Neural cell (in vitro differentiated cells): Measurements from ENCODE around the gene DPP6. TPM values are rescaled to one million over a fixed set of nuclear protein-coding genes. Genes with fewer than 3 reads are reported as not detected.

Experiments used
- H2AFZ ChIP-seq: fragments of 200-600, 300-800 bp; sonication (generic), shearing (Covaris generic); 2 replicates; pipeline ENCODE4 v1.6.0; 2014; ENCODE audit warnings: low read depth, mild to moderate bottlenecking, antibody characterized with exemption, low read length, moderate library complexity
- H3F3A ChIP-seq: fragments of 200-600 bp; shearing (Covaris generic); 2 replicates; pipeline ENCODE4 v1.6.1; 2016; ENCODE audit warnings: mild to moderate bottlenecking, moderate library complexity, mixed read lengths, antibody characterized with exemption, low read length; ENCODE audit not compliant: insufficient read depth, poor library complexity, severe bottlenecking
- H3K27ac ChIP-seq: fragments of 200-600, 300-800 bp; sonication (generic), shearing (Covaris generic); 2 replicates; pipeline ENCODE4 v1.5.1; 2014; ENCODE audit warnings: mild to moderate bottlenecking, low read length, moderate library complexity
- H3K27me3 ChIP-seq: fragments of 300-800, 200-600 bp; sonication (generic), shearing (Covaris generic); 2 replicates; pipeline ENCODE4 v1.6.0; 2014; ENCODE audit warnings: mild to moderate bottlenecking, low read depth, low read length, moderate library complexity; ENCODE audit not compliant: insufficient read depth
- H3K36me3 ChIP-seq: fragments of 300-800, 200-600 bp; sonication (generic), shearing (Covaris generic); 2 replicates; pipeline ENCODE4 v1.5.1; 2014; ENCODE audit warnings: mild to moderate bottlenecking, antibody characterized with exemption, low read length, moderate library complexity; ENCODE audit not compliant: insufficient read depth
- H3K4me2 ChIP-seq: fragments of 300-800, 200-600 bp; sonication (generic), shearing (Covaris generic); 2 replicates; pipeline ENCODE4 v1.6.0; 2014; ENCODE audit warnings: mild to moderate bottlenecking, low read length
- H3K4me3 ChIP-seq: fragments of 300-800, 200-600 bp; sonication (generic), shearing (Covaris generic); 2 replicates; pipeline ENCODE4 v1.5.1; 2014; ENCODE audit warnings: mild to moderate bottlenecking, low read length, moderate library complexity
- H3K79me2 ChIP-seq: fragments of 200-600 bp; shearing (Covaris generic); replicated peaks from 2 replicates; pipeline ENCODE4 v1.6.0; 2014; ENCODE audit warnings: mild to moderate bottlenecking, low read length, moderate library complexity; ENCODE audit not compliant: insufficient read depth
- H3K9ac ChIP-seq: fragments of 300-800, 200-600 bp; sonication (generic), shearing (Covaris generic); 2 replicates; pipeline ENCODE4 v1.6.1; 2016; ENCODE audit warnings: mild to moderate bottlenecking, low read length, mixed read lengths
- H3K9me2 ChIP-seq: fragments of 200-600 bp; shearing (Covaris generic); 2 replicates; pipeline ENCODE4 v1.6.1; 2016; ENCODE audit warnings: mild to moderate bottlenecking, low read length, mixed read lengths; ENCODE audit not compliant: insufficient read depth
- H3K9me3 ChIP-seq: fragments of 200-600, 300-800 bp; sonication (generic), shearing (Covaris generic); 2 replicates; pipeline ENCODE4 v1.6.1; 2016; ENCODE audit warnings: mild to moderate bottlenecking, mixed run types, low read length, moderate library complexity, mixed read lengths
- H4K20me1 ChIP-seq: fragments of 200-600 bp; shearing (Covaris generic); 2 replicates; pipeline ENCODE4 v1.6.1; 2016; ENCODE audit warnings: mild to moderate bottlenecking, mixed run types; ENCODE audit not compliant: insufficient read depth
- CTCF ChIP-seq: fragments of 450-650 bp; IDR thresholded peaks from 2 replicates; pipeline ENCODE4 v1.5.1; 2014; ENCODE audit warnings: antibody characterized with exemption, mild to moderate bottlenecking, moderate library complexity; ENCODE audit not compliant: poor library complexity, severe bottlenecking
- EP300 ChIP-seq: fragments of 450-650 bp; conservative IDR thresholded peaks from 2 replicates; pipeline ENCODE4 v1.6.1; 2014; ENCODE audit warnings: antibody characterized with exemption, mild to moderate bottlenecking, moderate library complexity; ENCODE audit not compliant: poor library complexity, severe bottlenecking
- EZH2 ChIP-seq: fragments of 200-600, 300-800 bp; shearing (Covaris generic), sonication (generic); IDR thresholded peaks from 2 replicates; pipeline ENCODE4 v1.6.1; 2014; ENCODE audit warnings: antibody characterized with exemption, low read length, borderline replicate concordance, mild to moderate bottlenecking; ENCODE audit not compliant: insufficient read depth, poor library complexity, severe bottlenecking
- MXI1 ChIP-seq: fragments of 450-650 bp; conservative IDR thresholded peaks from 2 replicates; pipeline ENCODE4 v1.6.1; 2014; ENCODE audit warnings: antibody characterized with exemption, mild to moderate bottlenecking; ENCODE audit not compliant: poor library complexity, severe bottlenecking
- POLR2AphosphoS5 ChIP-seq: IDR thresholded peaks from 2 replicates; pipeline ENCODE4 v1.6.1; 2012
- RAD21 ChIP-seq: fragments of 450-650 bp; conservative IDR thresholded peaks from 2 replicates; pipeline ENCODE4 v1.6.1; 2014; ENCODE audit warnings: antibody characterized with exemption, mild to moderate bottlenecking, moderate library complexity
- REST ChIP-seq: IDR thresholded peaks from 2 replicates; pipeline ENCODE4 v1.6.1; 2012; ENCODE audit warnings: borderline replicate concordance
- SMC3 ChIP-seq: fragments of 450-650 bp; conservative IDR thresholded peaks from 2 replicates; pipeline ENCODE4 v1.6.1; 2014; ENCODE audit warnings: antibody characterized with exemption, mild to moderate bottlenecking, moderate library complexity; ENCODE audit not compliant: poor library complexity
- TAF1 ChIP-seq: IDR thresholded peaks from 2 replicates; pipeline ENCODE4 v1.6.1; 2012; ENCODE audit warnings: low read depth
- polyA plus RNA-seq: library from polyadenylated mRNA; depleted of rRNA; stranded (reverse); fragments of >200 nt; gene quantifications from 2 replicates; pipeline ENCODE4 v1.2.3, GENCODE V29; 2014

DPP6 gene
- polyA plus RNA-seq, 1 donor from 2014 or later: 20.4 TPM

- Histone ChIP-seq H3K36me3 (no peaks in the 10 kb centered on the region), H3K27ac (no peak overlapping the region), H3F3A (no peaks in the 10 kb centered on the region), H2AFZ (no peak overlapping the region), H3K4me2 (no peak overlapping the region), H4K20me1 (no peaks in the 10 kb centered on the region), H3K27me3 (no peaks in the 10 kb centered on the region), H3K9me3 (no peaks in the 10 kb centered on the region), H3K9me2 (no peaks in the 10 kb centered on the region), H3K4me3 (no peak overlapping the region), H3K79me2 (no peaks in the 10 kb centered on the region), H3K9ac (no peak overlapping the region)
- no peak for TF ChIP-seq RAD21
- TF ChIP-seq SMC3: no peak
- TF ChIP-seq MXI1: no peak
- no peak for TF ChIP-seq TAF1
- TF ChIP-seq REST: no peak
- no peak for TF ChIP-seq EP300
- no peak for TF ChIP-seq EZH2
- no peak for TF ChIP-seq POLR2AphosphoS5
- TF ChIP-seq CTCF: no peak
Observed at GRCh38 chr7:154882931-154883474, 830.8 kb downstream of the DPP6 start.

- H3K27ac ChIP-seq: no peak overlapping the region
- no peak overlapping the region for H2AFZ ChIP-seq
- no peak overlapping the region for H3K4me3 ChIP-seq
- H3K9ac ChIP-seq: no peak overlapping the region
- H3K9me3 ChIP-seq: no peaks in the 10 kb centered on the region
- no peak for TF ChIP-seq EP300
- no peak for TF ChIP-seq RAD21
- no peak for TF ChIP-seq POLR2AphosphoS5
- no peak for TF ChIP-seq EZH2
- no peak for TF ChIP-seq REST
- TF ChIP-seq MXI1: no peak
- TF ChIP-seq TAF1: no peak
- no peak for TF ChIP-seq SMC3
- TF ChIP-seq CTCF: no peak
- H3K9me2 ChIP-seq: no peaks in the 10 kb centered on the region
- no peaks in the 10 kb centered on the region for H3K27me3 ChIP-seq
- H4K20me1 ChIP-seq: no peaks in the 10 kb centered on the region
- H3K36me3 ChIP-seq: no peaks in the 10 kb centered on the region
- no peaks in the 10 kb centered on the region for H3F3A ChIP-seq
- H3K79me2 ChIP-seq: no peaks in the 10 kb centered on the region
- H3K4me2 ChIP-seq: no peak overlapping the region
Observed at GRCh38 chr7:154884348-154884920, 832.2 kb downstream of the DPP6 start.
